Endothelial cell of umbilical vein (primary cell): ENCODE results near the gene AP5S1. TPM values are rescaled to one million over a fixed set of nuclear protein-coding genes. Genes with fewer than 3 reads are reported as not detected.
A peak's percentile ranks its signal among the peaks of the same experiment; 100 is the strongest.
"Not testable (repeated sequence)": the region's sequence is repeated elsewhere in the genome, so short reads cannot be mapped to it uniquely, and the experiment has no call there.

ENCODE experiments used
- BruUV-seq: library from RNA; stranded (reverse); fragments of 400-500 nt; replicated peaks from 2 replicates; lab custom pipeline; 2021; lab: Mats Ljungman, UMichigan
- CTCF ChIA-PET: fragments of 300-600, 350-600 bp; sonication (Branson Sonifier 250); formaldehyde crosslinking; loops from one replicate; lab custom pipeline; 2021; ENCODE audit warnings: antibody characterized with exemption, inconsistent platforms; lab: Charles Lee
- POLR2A ChIA-PET: fragments of 300-600, 350-600 bp; sonication (Branson Sonifier 250); formaldehyde crosslinking; loops from one replicate; lab custom pipeline; 2021; ENCODE audit warnings: antibody characterized with exemption, inconsistent platforms; lab: Charles Lee
- DNase-seq: peaks from one replicate; pipeline ENCODE4 v3.0.0-alpha.2; 2011; ENCODE audit warnings: low read depth, low spot score
- FAIRE-seq: peaks from 2 replicates; lab custom pipeline; 2011; peaks lifted over from hg19 to GRCh38; lab: Jason Lieb, UNC
- H2AFZ ChIP-seq: 2 replicates; pipeline ENCODE4 v1.6.0; 2012; ENCODE audit warnings: low read depth, low read length, control low read depth, inconsistent platforms
- H3K27ac ChIP-seq: 2 replicates; pipeline ENCODE4 v1.5.1; 2011; ENCODE audit warnings: low read depth, mild to moderate bottlenecking, control low read depth, low read length, moderate library complexity; ENCODE audit not compliant: insufficient read depth
- H3K27me3 ChIP-seq, 2 experiments: 2 replicates each; pipeline versions ENCODE4 v1.6.0 to v1.6.1; 2011; ENCODE audit warnings: low read length in 2 of 2, mixed read lengths in 1 of 2; ENCODE audit not compliant: control insufficient read depth in 2 of 2, insufficient read depth in 2 of 2
- H3K36me3 ChIP-seq, 2 experiments: 2 replicates in 1 of 2; 3 replicates in 1 of 2; pipeline ENCODE4 v1.5.1; 2011; ENCODE audit warnings: low read length in 2 of 2, mild to moderate bottlenecking in 1 of 2, moderate library complexity in 1 of 2; ENCODE audit not compliant: control insufficient read depth in 2 of 2, insufficient read depth in 2 of 2; ENCODE audit errors: extremely low read depth in 1 of 2
- H3K4me1 ChIP-seq: 3 replicates; pipeline ENCODE4 v1.5.1; 2011; ENCODE audit warnings: mild to moderate bottlenecking, low read length; ENCODE audit not compliant: control insufficient read depth, insufficient read depth; ENCODE audit errors: extremely low read depth
- H3K4me2 ChIP-seq: 2 replicates; pipeline ENCODE4 v1.6.1; 2011; ENCODE audit warnings: low read length, control low read depth, mixed read lengths; ENCODE audit not compliant: insufficient read depth
- H3K4me3 ChIP-seq, 3 experiments: fragments of 200-600 bp in 1 of 3; sonication (generic), shearing (Covaris generic) in 1 of 3; replicated peaks in 1 of 3; 2 replicates each; pipeline ENCODE4 v1.5.1; 2011 to 2016; ENCODE audit warnings: control low read depth in 3 of 3, low read length in 3 of 3, mild to moderate bottlenecking in 2 of 3, inconsistent platforms in 1 of 3, low read depth in 1 of 3, moderate library complexity in 1 of 3; ENCODE audit not compliant: insufficient read depth in 1 of 3
- H3K79me2 ChIP-seq: 2 replicates; pipeline ENCODE4 v1.6.0; 2012; ENCODE audit warnings: low read length, inconsistent platforms; ENCODE audit not compliant: control insufficient read depth, insufficient read depth
- H3K9ac ChIP-seq: replicated peaks from 2 replicates; pipeline ENCODE3; 2011; ENCODE audit warnings: low read length, control low read depth; ENCODE audit not compliant: insufficient read depth; ENCODE audit errors: extremely low read depth
- H3K9me1 ChIP-seq: replicated peaks from 3 replicates; pipeline ENCODE4 v1.6.0; 2011; ENCODE audit warnings: mild to moderate bottlenecking, low read length; ENCODE audit not compliant: control insufficient read depth, insufficient read depth; ENCODE audit errors: extremely low read depth
- H3K9me3 ChIP-seq: replicated peaks from 2 replicates; pipeline ENCODE4 v1.5.1; 2012; ENCODE audit warnings: low read length, inconsistent platforms; ENCODE audit not compliant: control insufficient read depth, insufficient read depth
- H4K20me1 ChIP-seq: replicated peaks from 2 replicates; pipeline ENCODE3; 2011; ENCODE audit warnings: mild to moderate bottlenecking, low read length; ENCODE audit not compliant: control insufficient read depth, insufficient read depth; ENCODE audit errors: extremely low read depth
- CTCF ChIP-seq, 2 donors: IDR thresholded peaks; 1 replicate in 1 of 2; 2 replicates in 1 of 2; pipeline ENCODE4 v1.5.1; 2011; ENCODE audit warnings: low read length in 2 of 2, mild to moderate bottlenecking in 2 of 2, moderate library complexity in 2 of 2, control low read depth in 1 of 2, inconsistent platforms in 1 of 2, low read depth in 1 of 2; ENCODE audit not compliant: insufficient read depth in 1 of 2; ENCODE audit errors: extremely low read depth in 1 of 2
- GATA2 ChIP-seq: IDR thresholded peaks from 2 replicates; pipeline ENCODE4 v1.7.0; 2011; ENCODE audit warnings: low read depth, mild to moderate bottlenecking, moderate library complexity, mixed read lengths, low read length; ENCODE audit not compliant: insufficient read length, insufficient read depth
- JUN ChIP-seq: IDR thresholded peaks from 2 replicates; pipeline ENCODE4 v1.6.1; 2011; ENCODE audit warnings: borderline replicate concordance, low read depth; ENCODE audit not compliant: insufficient read length, insufficient read depth
- POLR2A ChIP-seq: IDR thresholded peaks from 2 replicates; pipeline ENCODE4 v1.6.1; 2012; ENCODE audit warnings: low read depth, mild to moderate bottlenecking, control low read depth, low read length
- dilution Hi-C: fragments of 300-500 bp; cut with MboI; formaldehyde crosslinking; loops from one replicate; pipeline ENCODE4 v1.15.0; 2019; ENCODE audit warnings: low sequenced_read_pairs; ENCODE audit not compliant: extremely low pct_ligation_motif_present
- intact Hi-C: fragments of 100-400 bp; cut with micrococcal nuclease; formaldehyde crosslinking; loops from one replicate; pipeline ENCODE4 v1.10.0; 2022
- polyA plus RNA-seq, 4 experiments: library from polyadenylated mRNA; depleted of rRNA in 3 of 4; stranded (reverse) in 3 of 4; unstranded in 1 of 4; fragments of >200 nt; gene quantifications; 2 replicates each; pipeline versions ENCODE4 v1.2.1 to v1.2.3, GENCODE V29; 2011 to 2012; ENCODE audit warnings: missing spikeins in 1 of 4
- total RNA-seq: library from RNA; stranded (reverse); gene quantifications from 2 replicates; pipeline ENCODE4 v1.2.3, GENCODE V29; 2021

AP5S1 gene
- total and polyA plus RNA-seq, 2 donors (not counting 3 experiments of a cell fraction or from before 2014, with no cell fraction given): 15.7 to 22.0 TPM

GRCh38 chr20:3839328-3839727 lies 19.0 kb downstream of the AP5S1 start:
- H3K9ac ChIP-seq: no peak overlapping the region
- ChIA-PET CTCF (interaction anchor here (0.7 to 3.0 kb wide), 4 partner anchors 16 to 233 kb away, joined by 3 to 10 read pairs (median 4); no protein-coding TSS in a partner anchor), POLR2A (no interaction called here)
- H3K4me2 ChIP-seq: no peak overlapping the region
- DNase-seq: peak; percentile 46
- no TSS peak for BruUV-seq
- no peak for TF ChIP-seq POLR2A
- TF ChIP-seq JUN: no peak
- peak; percentile 67 for TF ChIP-seq GATA2
- TF ChIP-seq CTCF (IDR thresholded peaks at IDR 0.05; ENCODE audit: extremely low read depth in 1 of 2, insufficient read depth in 1 of 2, low read depth in 1 of 2, low read length in 2 of 2): no peak
- intact Hi-C loops (loop anchor here (2.0 kb wide), 1 partner anchor 15 kb away; no protein-coding TSS in a partner anchor), dilution Hi-C loops (no loop called here)
- H4K20me1 ChIP-seq: no peaks in the 10 kb centered on the region
- H3K9me1 ChIP-seq: no peaks in the 10 kb centered on the region
- no peaks in the 10 kb centered on the region for H3K27me3 ChIP-seq
- peaks cover 2% of the 10 kb centered on the region for H3K4me1 ChIP-seq
- H3K9me3 ChIP-seq: no peaks in the 10 kb centered on the region
- no peak overlapping the region for H2AFZ ChIP-seq
- peak; percentile 44 for FAIRE-seq
- H3K79me2 ChIP-seq: no peaks in the 10 kb centered on the region
- H3K36me3 ChIP-seq: no peaks in the 10 kb centered on the region
- H3K27ac ChIP-seq: no peak overlapping the region
- H3K4me3 ChIP-seq: no peak overlapping the region

GRCh38 chr20:3840201-3840600 lies 19.9 kb downstream of the AP5S1 start:
- intact Hi-C loops, H3K27ac ChIP-seq, FAIRE-seq, POLR2A ChIA-PET, DNase-seq, H3K4me3 ChIP-seq, H3K9me3 ChIP-seq, H3K4me1 ChIP-seq, H3K9me1 ChIP-seq, dilution Hi-C loops, BruUV-seq, H3K27me3 ChIP-seq, H2AFZ ChIP-seq, H3K9ac ChIP-seq, H3K4me2 ChIP-seq, H4K20me1 ChIP-seq, H3K79me2 ChIP-seq, H3K36me3 ChIP-seq: not testable (repeated sequence)
- CTCF ChIA-PET: interaction anchor here (0.8 to 3.0 kb wide), 3 partner anchors 15 to 232 kb away, joined by 3 to 10 read pairs (median 5); no protein-coding TSS in a partner anchor
